Heart right ventricle (tissue), 16 donors: ENCODE results near the gene TUBB2A. TPM values are rescaled to one million over a fixed set of nuclear protein-coding genes. Genes with fewer than 3 reads are reported as not detected.
A peak's percentile ranks its signal among the peaks of the same experiment; 100 is the strongest.
"Not testable (repeated sequence)": the region's sequence is repeated elsewhere in the genome, so short reads cannot be mapped to it uniquely, and the experiment has no call there.

ENCODE experiments used
- ATAC-seq, 8 donors: fragments of 200-7000 bp; cut with Tn5 transposase; one replicate each; pipeline ENCODE4 v1.9.1; 2020; ENCODE audit warnings: mild to moderate bottlenecking in 8 of 8, moderate library complexity in 8 of 8, moderate number of reproducible peaks in 1 of 8
- DNase-seq, 2 donors: peaks; one replicate each; pipeline ENCODE4 v3.0.0-alpha.2; 2020
- H3K27ac ChIP-seq, 10 donors: fragments of 200-600 bp; sonication (generic) in 2 of 10; one replicate each; pipeline versions ENCODE4 v1.5.0 to v1.8.0; 2020 to 2022; ENCODE audit warnings: mild to moderate bottlenecking in 3 of 10
- H3K27me3 ChIP-seq, 7 donors: fragments of 200-600 bp; one replicate each; pipeline ENCODE4 v1.8.0; 2021 to 2022; ENCODE audit warnings: mild to moderate bottlenecking in 2 of 7
- H3K36me3 ChIP-seq, 9 donors: fragments of 200-600 bp; sonication (generic) in 1 of 9; one replicate each; pipeline versions ENCODE4 v1.5.0 to v1.8.0; 2020 to 2022; ENCODE audit warnings: mild to moderate bottlenecking in 2 of 9
- H3K4me1 ChIP-seq, 9 donors: fragments of 200-600 bp; sonication (generic) in 1 of 9; one replicate each; pipeline versions ENCODE4 v1.5.0 to v1.8.0; 2020 to 2022; ENCODE audit warnings: mild to moderate bottlenecking in 4 of 9
- H3K4me3 ChIP-seq, 10 donors: fragments of 200-600 bp; sonication (generic) in 2 of 10; one replicate each; pipeline versions ENCODE4 v1.5.0 to v1.8.0; 2020 to 2022; ENCODE audit warnings: mild to moderate bottlenecking in 7 of 10, moderate library complexity in 2 of 10
- H3K9me3 ChIP-seq, 11 donors: fragments of 200-600 bp in 10 of 11; sonication (generic) in 2 of 11; one replicate each; pipeline versions ENCODE4 v1.5.0 to v1.8.0; 2013 to 2022; ENCODE audit warnings: mild to moderate bottlenecking in 2 of 11, control low read depth in 1 of 11, moderate library complexity in 1 of 11
- WGBS, 2 donors: extraction: QIAGEN DNeasy Blood & Tissue Kit; methylation state at CpG; one replicate each; pipeline ENCODE4 v1.1.7; 2013; ENCODE audit warnings: inconsistent platforms in 1 of 2; 5-methylcytosine and 5-hydroxymethylcytosine counted together
- intact Hi-C, 10 donors: fragments of 100-400 bp; cut with DNase I; formaldehyde crosslinking; loops; one replicate each; pipeline versions ENCODE4 v1.11.1 to v1.14.2; 2022
- polyA plus RNA-seq, 2 donors: library from polyadenylated mRNA; stranded (reverse); fragments of 200-250 nt; gene quantifications; one replicate each; pipeline ENCODE4 v1.2.3, GENCODE V29; 2013
- total RNA-seq, 10 donors: library from RNA; stranded (reverse); fragmentation: NEBNext Ultra II Directional in 3 of 10; extraction: Animal tissue kit (Norgen Biotek cat#: 25700) in 3 of 10; gene quantifications; one replicate each; pipeline versions ENCODE4 v1.2.1 to v1.2.4, GENCODE V29; 2021 to 2023
- TF ChIP-seq, protein P1 (sequence below), 9 donors: fragments of 200-600 bp; sonication (generic) in 2 of 9; IDR thresholded peaks; one replicate each; pipeline versions ENCODE4 v1.5.0 to v1.8.0; 2021 to 2022; ENCODE audit warnings: antibody characterized with exemption in 9 of 9, mild to moderate bottlenecking in 5 of 9, moderate library complexity in 1 of 9
- donor health status: Arrhythmogenic right ventricular cardiomyopathy.
- donor health status: ischemic (EF 13 %, LVEDD 7.1; RV severe dilation, severe dysfunction).
- donor health status: healthy with polysubstance abuse.
- donor health status: DM: no; HTN: yes; CAD: no.
- donor health status: DM: no; HTN: no; CAD: no.
- donor health status: ischemic (EF 25% LVEDD 6.9; RV normal size, moderate dysfunction).
- donor health status: ischemic (EF 25% LVEDD 5.7; RV mildly dilated, moderate dysfunction).
- donor health status: healthy.
- donor health status: DM: yes; HTN: yes; CAD: no.
- donor health status: Ischemic cardiomyopathy.
- donor health status: ischemic (EF 35%, LVEDD 5.7; RV mildly dilated, moderate dysfunction).
- donor health status: nonischemic (EF 11% LVEDD 7.7; RV severe dilation, severe dysfunction).
- donor health status: DM: yes; HTN: yes; CAD: no.
- donor health status: PGD.
- donor health status: ischemic (EF 29% LVEDD 5.4; RV normal size, mild dysfunction).
- donor health status: nonischemic (EF 23%, LVEDD 6.1; RV moderate dilation, normal function).

The TUBB2A gene
- total and polyA plus RNA-seq, 12 donors: 7.0 to 59.3 (median 17.5) TPM

- 65 to 79% methylated on average over 5 of the region's 5 CpGs for WGBS, 2 donors
- Histone ChIP-seq H3K9me3 (peaks cover 0 to 14% (median 0%) of the 10 kb centered on the region in 11 donors), H3K4me3 (no peak overlapping the region), H3K27me3 (peaks cover 0 to 8% (median 0%) of the 10 kb centered on the region in 7 donors), H3K4me1 (peaks cover 0 to 11% (median 6%) of the 10 kb centered on the region in 9 donors), H3K36me3 (no peaks in the 10 kb centered on the region), H3K27ac (no peak overlapping the region)
- TF ChIP-seq, protein P1, sequence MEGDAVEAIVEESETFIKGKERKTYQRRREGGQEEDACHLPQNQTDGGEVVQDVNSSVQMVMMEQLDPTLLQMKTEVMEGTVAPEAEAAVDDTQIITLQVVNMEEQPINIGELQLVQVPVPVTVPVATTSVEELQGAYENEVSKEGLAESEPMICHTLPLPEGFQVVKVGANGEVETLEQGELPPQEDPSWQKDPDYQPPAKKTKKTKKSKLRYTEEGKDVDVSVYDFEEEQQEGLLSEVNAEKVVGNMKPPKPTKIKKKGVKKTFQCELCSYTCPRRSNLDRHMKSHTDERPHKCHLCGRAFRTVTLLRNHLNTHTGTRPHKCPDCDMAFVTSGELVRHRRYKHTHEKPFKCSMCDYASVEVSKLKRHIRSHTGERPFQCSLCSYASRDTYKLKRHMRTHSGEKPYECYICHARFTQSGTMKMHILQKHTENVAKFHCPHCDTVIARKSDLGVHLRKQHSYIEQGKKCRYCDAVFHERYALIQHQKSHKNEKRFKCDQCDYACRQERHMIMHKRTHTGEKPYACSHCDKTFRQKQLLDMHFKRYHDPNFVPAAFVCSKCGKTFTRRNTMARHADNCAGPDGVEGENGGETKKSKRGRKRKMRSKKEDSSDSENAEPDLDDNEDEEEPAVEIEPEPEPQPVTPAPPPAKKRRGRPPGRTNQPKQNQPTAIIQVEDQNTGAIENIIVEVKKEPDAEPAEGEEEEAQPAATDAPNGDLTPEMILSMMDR (IDR thresholded peaks at IDR 0.05): no peak
- intact Hi-C loops: no loop called here
- ATAC-seq (no peak), DNase-seq (no peak)
Observed at GRCh38 chr6:3199382-3199781, 42.0 kb upstream of the TUBB2A start.

DNA sequence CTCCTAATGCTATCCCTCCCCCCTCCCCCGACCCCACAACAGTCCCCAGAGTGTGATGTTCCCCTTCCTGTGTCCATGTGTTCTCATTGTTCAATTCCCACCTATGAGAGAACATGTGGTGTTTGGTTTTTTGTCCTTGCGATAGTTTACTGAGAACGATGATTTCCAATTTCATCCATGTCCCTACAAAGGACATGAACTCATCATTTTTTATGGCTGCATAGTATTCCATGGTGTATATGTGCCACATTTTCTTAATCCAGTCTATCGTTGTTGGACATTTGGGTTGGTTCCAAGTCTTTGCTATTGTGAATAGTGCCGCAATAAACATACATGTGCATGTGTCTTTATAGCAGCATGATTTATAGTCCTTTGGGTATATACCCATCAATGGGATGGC, 40.4 kb upstream of the TUBB2A start:
- ATAC-seq, intact Hi-C loops: not testable (repeated sequence)
- peaks cover 0 to 17% (median 6%) of the 10 kb centered on the region in 9 donors for H3K4me1 ChIP-seq

GRCh38 chr6:3196770-3197169, 39.4 kb upstream of the TUBB2A start:
- no peak overlapping the region for H3K27ac ChIP-seq
- intact Hi-C loops: no loop called here
- peaks cover 0 to 7% (median 0%) of the 10 kb centered on the region in 11 donors for H3K9me3 ChIP-seq
- H3K27me3 ChIP-seq: no peaks in the 10 kb centered on the region
- peaks cover 0 to 17% (median 6%) of the 10 kb centered on the region in 9 donors for H3K4me1 ChIP-seq
- no peak for DNase-seq
- TF ChIP-seq, protein P1 (IDR thresholded peaks at IDR 0.05): no peak
- ATAC-seq: no peak
- WGBS, 2 donors: 80% methylated on average over 5 of the region's 5 CpGs
- H3K36me3 ChIP-seq: no peaks in the 10 kb centered on the region
- H3K4me3 ChIP-seq: no peak overlapping the region

More for the DNA sequence above, 40.4 kb upstream of the TUBB2A start:
- not testable (repeated sequence) for H3K27me3 ChIP-seq, H3K4me3 ChIP-seq, H3K27ac ChIP-seq, H3K9me3 ChIP-seq, H3K36me3 ChIP-seq, DNase-seq
- WGBS, 2 donors: 85 to 89% methylated on average over 4 of the region's 5 CpGs

- ATAC-seq (peak in 3 of 8 donors; percentile 13 to 35 (median 21)), DNase-seq (no peak)
- H3K27ac ChIP-seq: peak overlapping the region in 3 of 10 donors; percentile 69 to 90 (median 81)
- H3K36me3 ChIP-seq: no peaks in the 10 kb centered on the region
- 69 to 83% methylated on average over 16 of the region's 16 CpGs for WGBS, 2 donors
- no peaks in the 10 kb centered on the region for H3K27me3 ChIP-seq
- no peak overlapping the region for H3K4me3 ChIP-seq
- peaks cover 0 to 17% (median 6%) of the 10 kb centered on the region in 9 donors for H3K4me1 ChIP-seq
- TF ChIP-seq, protein P1 (IDR thresholded peaks at IDR 0.05): no peak
- peaks cover 0 to 7% (median 0%) of the 10 kb centered on the region in 11 donors for H3K9me3 ChIP-seq
- intact Hi-C loops: no loop called here
Observed at GRCh38 chr6:3195695-3196497, 38.6 kb upstream of the TUBB2A start.

DNA sequence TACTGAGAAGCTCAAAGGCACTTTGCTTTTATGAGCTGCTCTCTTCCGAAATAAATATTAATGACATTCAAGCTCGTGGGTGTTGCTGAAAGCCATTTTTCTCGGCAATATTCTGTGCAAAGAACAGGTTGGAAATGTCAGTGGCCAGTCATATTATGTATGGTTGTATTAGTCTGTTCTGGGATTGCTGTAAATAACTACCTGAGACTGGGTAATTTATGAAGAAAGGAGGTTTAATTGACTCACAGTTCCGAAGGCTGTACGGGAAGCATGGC, 38.0 kb upstream of the TUBB2A start:
- DNase-seq: no peak
- TF ChIP-seq, protein P1 (IDR thresholded peaks at IDR 0.05): no peak
- H3K4me3 ChIP-seq: no peak overlapping the region
- H3K27ac ChIP-seq: peak overlapping the region; percentile 22 to 90 (median 72)
- intact Hi-C loops: no loop called here
- 73 to 77% methylated on average over 5 of the region's 5 CpGs for WGBS, 2 donors
- no peak for ATAC-seq
- H3K36me3 ChIP-seq: no peaks in the 10 kb centered on the region
- H3K27me3 ChIP-seq: no peaks in the 10 kb centered on the region
- H3K9me3 ChIP-seq: peaks cover 0 to 7% (median 0%) of the 10 kb centered on the region in 11 donors
- peaks cover 0 to 17% (median 6%) of the 10 kb centered on the region in 9 donors for H3K4me1 ChIP-seq
